GM18505 (cell line): Measurements from ENCODE around the gene MRPL21.

Source experiments
- ATAC-seq: cut with Tn5 transposase; IDR thresholded peaks from one replicate; pipeline ENCODE4 v1.9.1; 2021; ENCODE audit not compliant: unreplicated experiment
- POLR2A ChIP-seq: IDR thresholded peaks from 4 replicates; pipeline ENCODE4 v1.6.1; 2011; ENCODE audit warnings: borderline replicate concordance; ENCODE audit not compliant: insufficient read depth, insufficient read length; ENCODE audit errors: extremely low read depth

MRPL21 gene

GRCh38 chr11:68930991-68931855 lies 27.6 kb upstream of the MRPL21 start:
- ATAC-seq: no peak
- no peak for TF ChIP-seq POLR2A

GRCh38 chr11:68929706-68930570 lies 26.3 kb upstream of the MRPL21 start:
- ATAC-seq: no peak
- no peak for TF ChIP-seq POLR2A

- TF ChIP-seq POLR2A: no peak
- ATAC-seq: no peak
These were observed 25.5 kb upstream of the MRPL21 start for GRCh38 chr11:68929135-68929534.

GRCh38 chr11:68928136-68928880 lies 24.7 kb upstream of the MRPL21 start:
- ATAC-seq: no peak
- TF ChIP-seq POLR2A: no peak

- no peak for TF ChIP-seq POLR2A
- ATAC-seq: peak; percentile 61
These were observed 23.9 kb upstream of the MRPL21 start for GRCh38 chr11:68927280-68928135.

GRCh38 chr11:68925611-68926010 lies 22.0 kb upstream of the MRPL21 start:
- no peak for ATAC-seq
- TF ChIP-seq POLR2A: no peak

- no peak for TF ChIP-seq POLR2A
- ATAC-seq: no peak
These were observed 20.7 kb upstream of the MRPL21 start for GRCh38 chr11:68924073-68924925.

- no peak for TF ChIP-seq POLR2A
- no peak for ATAC-seq
These were observed 20.0 kb upstream of the MRPL21 start for GRCh38 chr11:68923614-68924013.

GRCh38 chr11:68916439-68916838 lies 12.8 kb upstream of the MRPL21 start:
- no peak for ATAC-seq
- TF ChIP-seq POLR2A: no peak

- ATAC-seq: no peak
- TF ChIP-seq POLR2A: no peak
These were observed 11.1 kb upstream of the MRPL21 start for GRCh38 chr11:68914761-68915160.

- TF ChIP-seq POLR2A: no peak
- no peak for ATAC-seq
These were observed 9.6 kb upstream of the MRPL21 start for GRCh38 chr11:68913188-68913587.

- TF ChIP-seq POLR2A: no peak
- ATAC-seq: no peak
These were observed 8.6 kb upstream of the MRPL21 start for GRCh38 chr11:68912254-68912653.

GRCh38 chr11:68911731-68912130 lies 8.1 kb upstream of the MRPL21 start:
- no peak for ATAC-seq
- TF ChIP-seq POLR2A: no peak
